K562 (cell line): ENCODE measurements around the gene ANKRD13D. TPM values are rescaled to one million over a fixed set of nuclear protein-coding genes. Genes with fewer than 3 reads are reported as not detected.

ENCODE experiments used
- BRF1 ChIP-seq: IDR thresholded peaks from 3 replicates; pipeline ENCODE4 v1.6.1; 2011; ENCODE audit warnings: borderline replicate concordance, mild to moderate bottlenecking; ENCODE audit not compliant: insufficient read length; ENCODE audit errors: extremely low read depth
- CREB5 ChIP-seq: fragments of 250-450 bp; sonication (Bioruptor Pico); IDR thresholded peaks from 2 replicates; pipeline ENCODE4 v1.5.0; 2020; ENCODE audit warnings: mild to moderate bottlenecking
- E2F8 ChIP-seq: fragments of 450-650 bp; IDR thresholded peaks from 2 replicates; pipeline ENCODE4 v1.7.1; 2018; ENCODE audit warnings: mild to moderate bottlenecking, low read depth; ENCODE audit not compliant: partially characterized antibody
- ELF2 ChIP-seq: fragments of 250-450 bp; sonication (Bioruptor Pico); IDR thresholded peaks from 2 replicates; pipeline ENCODE4 v1.5.0; 2021; ENCODE audit warnings: mild to moderate bottlenecking
- GATAD2A ChIP-seq: fragments of 450-650 bp; IDR thresholded peaks from 2 replicates; pipeline ENCODE4 v1.6.1; 2017
- KAT8 ChIP-seq: fragments of 450-650 bp; IDR thresholded peaks from 2 replicates; pipeline ENCODE4 v1.6.1; 2016; ENCODE audit warnings: low read depth, mild to moderate bottlenecking
- KDM4B ChIP-seq, 2 experiments: fragments of 450-650 bp in 1 of 2; sonication (generic) in 1 of 2; IDR thresholded peaks; 2 replicates each; pipeline ENCODE4 v1.6.1; 2016 to 2017; ENCODE audit warnings: borderline replicate concordance in 2 of 2, antibody characterized with exemption in 1 of 2, low read depth in 1 of 2, mild to moderate bottlenecking in 1 of 2
- TBL1XR1 ChIP-seq, 2 experiments: IDR thresholded peaks; 2 replicates each; pipeline ENCODE4 v1.6.1; 2012; ENCODE audit warnings: improper control_type of control experiment in 2 of 2, low read length in 2 of 2, mild to moderate bottlenecking in 1 of 2
- ZNF12 ChIP-seq: sonication (generic); formaldehyde crosslinking; IDR thresholded peaks from 2 replicates; pipeline ENCODE4 v1.4.0; 2020; ENCODE audit warnings: mild to moderate bottlenecking, missing genetic modification reagents
- ZNF277 ChIP-seq: fragments of 250-450 bp; sonication (Bioruptor Pico); IDR thresholded peaks from 2 replicates; pipeline ENCODE4 v1.8.0; 2022; ENCODE audit warnings: inconsistent platforms, mild to moderate bottlenecking, moderate library complexity, borderline replicate concordance
- polyA plus RNA-seq, 8 experiments: library from polyadenylated mRNA; depleted of rRNA in 4 of 8; stranded (reverse) in 5 of 8; unstranded in 3 of 8; fragments of >200 nt; fragmentation: Nextera tagmentation in 2 of 8; fragmentation: Illumina TruSeq in 1 of 8; extraction: Ambion mirVana in 2 of 8; extraction: Trizol in 1 of 8; gene quantifications; 2 replicates each; pipeline versions ENCODE4 v1.2.1 to v1.2.3, GENCODE V29; 2011 to 2014; ENCODE audit warnings: inconsistent platforms in 1 of 8, missing spikeins in 1 of 8
- total RNA-seq, 7 experiments: library from RNA; depleted of rRNA in 6 of 7; stranded (reverse); fragments of >200 nt in 6 of 7; fragmentation: Illumina TruSeq in 2 of 7; extraction: Trizol in 2 of 7; gene quantifications; 2 replicates each; pipeline versions ENCODE4 v1.2.1 to v1.2.3, GENCODE V29; 2011 to 2021; ENCODE audit warnings: low replicate concordance in 1 of 7

The ANKRD13D gene
- total and polyA plus RNA-seq, 9 of the 15 experiments (the other 6 are each of a cell fraction or from before 2014, with no cell fraction given) = 0.94 to 40.9 (median 22.4) TPM

- TF ChIP-seq CREB5 (no peak), ZNF12 (no peak), TBL1XR1 (IDR thresholded peaks at IDR 0.05; ENCODE audit: low read length in 2 of 2) (peak in 1 of 2 experiments; percentile 67; a peak in 2 of 4 replicates), E2F8 (no peak), BRF1 (no peak), GATAD2A (peak; percentile 93), KDM4B (IDR thresholded peaks at IDR 0.05; ENCODE audit: borderline replicate concordance in 2 of 2, low read depth in 1 of 2) (peak in 1 of 2 experiments; percentile 19; a peak in 1 of 4 replicates), ZNF277 (CRISPR knock-in tag) (no peak), KAT8 (no peak), ELF2 (peak; percentile 9; the same call in 1 of the 2 replicates)
Measured at GRCh38 chr11:67312187-67313021, 23.3 kb downstream of the ANKRD13D start (continued).
